HCT116 (cell line): Measurements from ENCODE around the gene ZC3H7A. TPM values are rescaled to one million over a fixed set of nuclear protein-coding genes. Genes with fewer than 3 reads are reported as not detected.

Experiments
- ATAC-seq: fragments of 200-7000 bp; cut with Tn5 transposase; 2 replicates; pipeline ENCODE4 v1.9.1; 2020; ENCODE audit warnings: mild to moderate bottlenecking, moderate library complexity
- BruUV-seq: library from RNA; stranded (reverse); fragments of 400-500 nt; replicated peaks from 2 replicates; lab custom pipeline; 2021; lab: Mats Ljungman, UMichigan
- CTCF ChIA-PET: fragments of 300-600 bp; sonication (Branson Sonifier 250); formaldehyde crosslinking; loops from one replicate; lab custom pipeline; 2021; ENCODE audit warnings: antibody characterized with exemption; lab: Charles Lee
- POLR2A ChIA-PET: fragments of 300-600, 350-600 bp; sonication (Branson Sonifier 250); formaldehyde crosslinking; loops from one replicate; lab custom pipeline; 2021; ENCODE audit warnings: antibody characterized with exemption; lab: Charles Lee
- RAD21 ChIA-PET, 2 experiments: fragments of 300-600 bp; sonication (Branson Sonifier 250); formaldehyde crosslinking; loops; one replicate each; lab custom pipeline; 2023; ENCODE audit warnings: low total read pairs in 2 of 2; ENCODE audit not compliant: uncharacterized antibody in 2 of 2, unreplicated experiment in 2 of 2, low non-redundant PET in 1 of 2; lab: Charles Lee
- DNase-seq: peaks from one replicate; pipeline ENCODE4 v3.0.0-alpha.2; 2010; ENCODE audit warnings: low read depth, low spot score
- H2AFZ ChIP-seq: fragments of 200-600 bp; shearing (Covaris generic), sonication (generic); 2 replicates; pipeline ENCODE4 v1.6.1; 2017; ENCODE audit warnings: low read depth, mixed run types, mixed read lengths, antibody characterized with exemption, low read length; ENCODE audit not compliant: poor library complexity, severe bottlenecking
- H3K27ac ChIP-seq: 2 replicates; pipeline ENCODE4 v1.5.1; 2012; ENCODE audit warnings: low read depth, low read length
- H3K27me3 ChIP-seq: fragments of 200-600 bp; sonication (generic); 2 replicates; pipeline ENCODE4 v1.6.1; 2016; ENCODE audit warnings: mixed run types, low read length, mixed read lengths; ENCODE audit not compliant: insufficient read depth
- H3K36me3 ChIP-seq, 2 experiments: fragments of 200-500 bp in 1 of 2; fragments of 200-600 bp in 1 of 2; sonication (Bioruptor generic) in 1 of 2; sonication (generic) in 1 of 2; 2 replicates each; pipeline versions ENCODE4 v1.5.1 to v1.6.1; 2014 to 2016; ENCODE audit warnings: low read length in 2 of 2, inconsistent platforms in 1 of 2, mixed read lengths in 1 of 2, mixed run types in 1 of 2; ENCODE audit not compliant: insufficient read depth in 2 of 2, control insufficient read depth in 1 of 2
- H3K4me1 ChIP-seq, 2 experiments: fragments of 200-600 bp in 1 of 2; sonication (generic) in 1 of 2; 2 replicates each; pipeline versions ENCODE4 v1.5.1 to v1.6.1; 2012 to 2017; ENCODE audit warnings: low read length in 2 of 2, inconsistent platforms in 1 of 2, mild to moderate bottlenecking in 1 of 2, mixed read lengths in 1 of 2, mixed run types in 1 of 2, moderate library complexity in 1 of 2; ENCODE audit not compliant: insufficient read depth in 2 of 2, control insufficient read depth in 1 of 2
- H3K4me2 ChIP-seq: fragments of 200-600 bp; sonication (generic); 2 replicates; pipeline ENCODE4 v1.6.1; 2017; ENCODE audit warnings: mixed run types, low read length, mixed read lengths
- H3K4me3 ChIP-seq, 2 experiments: fragments of 200-600 bp in 1 of 2; sonication (generic) in 1 of 2; replicated peaks in 1 of 2; 2 replicates each; pipeline ENCODE4 v1.5.1; 2011 to 2016; ENCODE audit warnings: low read length in 2 of 2, control low read depth in 1 of 2, low read depth in 1 of 2, mild to moderate bottlenecking in 1 of 2, mixed read lengths in 1 of 2, mixed run types in 1 of 2
- H3K79me2 ChIP-seq: fragments of 200-600 bp; sonication (generic); 2 replicates; pipeline ENCODE4 v1.6.1; 2017; ENCODE audit warnings: mild to moderate bottlenecking, mixed run types, low read length, moderate library complexity, mixed read lengths; ENCODE audit not compliant: insufficient read depth
- H3K9ac ChIP-seq: fragments of 200-600 bp; sonication (generic); 2 replicates; pipeline ENCODE4 v1.6.1; 2016; ENCODE audit warnings: low read length, mixed read lengths
- H3K9me2 ChIP-seq: fragments of 200-600 bp; sonication (generic), shearing (Covaris generic); 2 replicates; pipeline ENCODE4 v1.6.1; 2017; ENCODE audit warnings: mixed run types, mild to moderate bottlenecking, moderate library complexity; ENCODE audit not compliant: insufficient read depth
- H3K9me3 ChIP-seq, 2 experiments: fragments of 200-500 bp in 1 of 2; fragments of 200-600 bp in 1 of 2; sonication (Bioruptor generic) in 1 of 2; sonication (generic) in 1 of 2; 2 replicates each; pipeline ENCODE4 v1.6.1; 2014 to 2017; ENCODE audit warnings: low read length in 2 of 2, mixed read lengths in 2 of 2, inconsistent platforms in 1 of 2, low read depth in 1 of 2, mild to moderate bottlenecking in 1 of 2, mixed run types in 1 of 2, moderate library complexity in 1 of 2; ENCODE audit not compliant: control insufficient read depth in 1 of 2, insufficient read depth in 1 of 2
- H4K20me1 ChIP-seq: fragments of 200-600 bp; sonication (generic), shearing (Covaris generic); 2 replicates; pipeline ENCODE4 v1.6.1; 2017; ENCODE audit warnings: mixed run types, mild to moderate bottlenecking, moderate library complexity; ENCODE audit not compliant: insufficient read depth
- CBX3 ChIP-seq: IDR thresholded peaks from 2 replicates; pipeline ENCODE4 v1.6.1; 2012; ENCODE audit warnings: low read depth
- CEBPB ChIP-seq: IDR thresholded peaks from 2 replicates; pipeline ENCODE4 v1.6.1; 2012; ENCODE audit warnings: low read depth
- ELF1 ChIP-seq: IDR thresholded peaks from 2 replicates; pipeline ENCODE4 v1.6.1; 2012; ENCODE audit warnings: low read depth, borderline replicate concordance
- EZH2 ChIP-seq: fragments of 200-600 bp; sonication (generic); IDR thresholded peaks from 2 replicates; pipeline ENCODE4 v1.6.1; 2017; ENCODE audit warnings: antibody characterized with exemption, mixed run types
- EZH2phosphoT487 ChIP-seq: fragments of 200-600 bp; IDR thresholded peaks from 2 replicates; pipeline ENCODE4 v1.6.1; 2018; ENCODE audit warnings: antibody characterized with exemption, borderline replicate concordance
- FOSL1 ChIP-seq: IDR thresholded peaks from 2 replicates; pipeline ENCODE4 v1.6.1; 2012; ENCODE audit warnings: low read depth
- POLR2A ChIP-seq: IDR thresholded peaks from 2 replicates; pipeline ENCODE4 v1.7.0; 2011; ENCODE audit warnings: borderline replicate concordance; ENCODE audit not compliant: insufficient read depth, insufficient read length; ENCODE audit errors: extremely low read depth
- POLR2AphosphoS5 ChIP-seq: IDR thresholded peaks from 2 replicates; pipeline ENCODE4 v1.6.1; 2011; ENCODE audit warnings: mild to moderate bottlenecking, low read depth, low read length, moderate library complexity
- RAD21 ChIP-seq: IDR thresholded peaks from 2 replicates; pipeline ENCODE4 v1.6.1; 2012; ENCODE audit warnings: low read depth, mild to moderate bottlenecking
- SIN3A ChIP-seq: IDR thresholded peaks from 2 replicates; pipeline ENCODE4 v1.6.1; 2012; ENCODE audit warnings: low read depth
- SP1 ChIP-seq: IDR thresholded peaks from 2 replicates; pipeline ENCODE4 v1.6.1; 2012; ENCODE audit warnings: low read depth
- SRF ChIP-seq: IDR thresholded peaks from 2 replicates; pipeline ENCODE4 v1.6.1; 2012; ENCODE audit warnings: low read depth
- TCF7L2 ChIP-seq: IDR thresholded peaks from 2 replicates; pipeline ENCODE4 v1.7.0; 2011; ENCODE audit warnings: borderline replicate concordance, inconsistent platforms; ENCODE audit not compliant: insufficient read depth, insufficient read length; ENCODE audit errors: extremely low read depth
- ZNF274 ChIP-seq: fragments of 200-500 bp; sonication (Bioruptor generic); IDR thresholded peaks from 2 replicates; pipeline ENCODE4 v1.6.1; 2014; ENCODE audit warnings: mild to moderate bottlenecking, low read depth, low read length, inconsistent platforms
- intact Hi-C: fragments of 100-400 bp; cut with micrococcal nuclease; formaldehyde crosslinking; loops from 2 replicates; pipeline ENCODE4 v1.10.0; 2022
- total RNA-seq: library from RNA; stranded (reverse); gene quantifications from one replicate; pipeline ENCODE4 v1.2.1, GENCODE V29; 2021; ENCODE audit not compliant: unreplicated experiment
- TF ChIP-seq, protein P1 (sequence below), 3 experiments: fragments of 200-600 bp in 1 of 3; sonication (generic) in 1 of 3; IDR thresholded peaks in 2 of 3; conservative IDR thresholded peaks in 1 of 3; 2 replicates each; pipeline ENCODE4 v1.5.1; 2012 to 2017; ENCODE audit warnings: low read depth in 2 of 3, low read length in 2 of 3, antibody characterized with exemption in 1 of 3, borderline replicate concordance in 1 of 3, control low read depth in 1 of 3, mild to moderate bottlenecking in 1 of 3, mixed read lengths in 1 of 3, mixed run types in 1 of 3, moderate library complexity in 1 of 3; ENCODE audit not compliant: insufficient read depth in 1 of 3
- TF ChIP-seq, protein P2 (sequence below): IDR thresholded peaks from 2 replicates; pipeline ENCODE4 v1.6.1; 2012

ZC3H7A gene
- total RNA-seq, 1 experiment from 2014 or later: 33.4 TPM

DNA sequence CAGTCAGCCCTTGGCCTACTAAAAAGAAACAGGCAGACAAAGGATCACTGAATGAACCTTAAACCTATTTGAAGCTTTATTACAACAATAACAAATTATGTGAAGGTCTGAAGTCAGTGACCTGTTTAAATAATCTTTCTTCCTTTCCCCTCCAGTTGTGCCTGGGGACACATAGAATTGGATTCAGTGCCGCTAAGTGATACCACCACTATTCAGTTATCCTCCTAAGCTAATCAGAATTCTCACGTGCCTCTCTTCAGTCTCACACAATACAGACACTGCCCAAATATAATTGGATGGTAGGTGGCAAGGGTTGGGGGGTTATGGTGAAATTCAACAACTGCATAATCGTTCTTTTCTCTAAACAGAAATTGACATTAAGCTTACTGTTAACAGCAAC, 65.8 kb downstream of the ZC3H7A start:
- Histone ChIP-seq H3K79me2 (peaks cover 41% of the 10 kb centered on the region), H3K27me3 (no peaks in the 10 kb centered on the region), H3K36me3 (peaks cover 42 to 43% of the 10 kb centered on the region in 2 experiments; a peak in 3 of 4 replicates), H3K4me1 (no peaks in the 10 kb centered on the region), H3K9me3 (no peaks in the 10 kb centered on the region), H3K4me3 (no peak overlapping the region), H3K27ac (no peak overlapping the region), H2AFZ (no peak overlapping the region), H3K9ac (no peak overlapping the region), H3K4me2 (no peak overlapping the region), H3K9me2 (no peaks in the 10 kb centered on the region), H4K20me1 (no peaks in the 10 kb centered on the region)
- DNase-seq (no peak), ATAC-seq (no peak)
- ChIA-PET CTCF (no interaction called here), POLR2A (no interaction called here), RAD21 (no interaction called here)
- no TSS peak for BruUV-seq
- intact Hi-C loops: no loop called here
- TF ChIP-seq CBX3 (no peak), POLR2A (no peak)

DNA sequence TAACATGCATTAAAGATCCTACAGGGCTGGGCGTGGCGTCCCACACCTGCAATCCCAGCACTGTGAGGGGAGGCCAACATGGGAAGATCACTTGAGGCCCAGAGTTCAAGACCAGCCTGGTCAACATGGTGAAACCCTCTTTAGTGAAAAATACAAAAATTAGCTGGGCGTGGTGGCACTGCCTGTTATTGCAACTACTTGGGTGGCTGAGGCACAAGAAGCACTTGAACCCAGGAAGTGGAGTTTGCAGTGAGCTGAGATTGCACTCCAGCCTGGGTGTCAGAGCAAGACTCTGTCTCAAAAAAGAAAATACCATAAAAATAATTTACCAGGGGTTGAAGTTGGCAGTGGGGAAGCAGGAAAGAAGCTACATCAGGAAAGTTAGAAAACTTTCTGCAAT, 67.3 kb downstream of the ZC3H7A start:
- ATAC-seq (no peak), DNase-seq (no peak)
- ChIA-PET POLR2A (no interaction called here), CTCF (no interaction called here), RAD21 (no interaction called here)
- intact Hi-C loops: no loop called here
- peaks cover 34% of the 10 kb centered on the region for H3K79me2 ChIP-seq
- peaks cover 39 to 42% of the 10 kb centered on the region in 2 experiments; a peak in 3 of 4 replicates for H3K36me3 ChIP-seq
- H3K4me1 ChIP-seq: no peaks in the 10 kb centered on the region
- no peaks in the 10 kb centered on the region for H3K9me2 ChIP-seq
- no peak overlapping the region for H3K9ac ChIP-seq
- BruUV-seq: no TSS peak
- no peak overlapping the region for H3K27ac ChIP-seq
- no peak overlapping the region for H2AFZ ChIP-seq
- no peaks in the 10 kb centered on the region for H3K27me3 ChIP-seq
- H3K4me3 ChIP-seq: no peak overlapping the region
- H3K4me2 ChIP-seq: no peak overlapping the region
- no peaks in the 10 kb centered on the region for H4K20me1 ChIP-seq
- H3K9me3 ChIP-seq: no peaks in the 10 kb centered on the region
- no peak for TF ChIP-seq RAD21
- TF ChIP-seq, protein P1, sequence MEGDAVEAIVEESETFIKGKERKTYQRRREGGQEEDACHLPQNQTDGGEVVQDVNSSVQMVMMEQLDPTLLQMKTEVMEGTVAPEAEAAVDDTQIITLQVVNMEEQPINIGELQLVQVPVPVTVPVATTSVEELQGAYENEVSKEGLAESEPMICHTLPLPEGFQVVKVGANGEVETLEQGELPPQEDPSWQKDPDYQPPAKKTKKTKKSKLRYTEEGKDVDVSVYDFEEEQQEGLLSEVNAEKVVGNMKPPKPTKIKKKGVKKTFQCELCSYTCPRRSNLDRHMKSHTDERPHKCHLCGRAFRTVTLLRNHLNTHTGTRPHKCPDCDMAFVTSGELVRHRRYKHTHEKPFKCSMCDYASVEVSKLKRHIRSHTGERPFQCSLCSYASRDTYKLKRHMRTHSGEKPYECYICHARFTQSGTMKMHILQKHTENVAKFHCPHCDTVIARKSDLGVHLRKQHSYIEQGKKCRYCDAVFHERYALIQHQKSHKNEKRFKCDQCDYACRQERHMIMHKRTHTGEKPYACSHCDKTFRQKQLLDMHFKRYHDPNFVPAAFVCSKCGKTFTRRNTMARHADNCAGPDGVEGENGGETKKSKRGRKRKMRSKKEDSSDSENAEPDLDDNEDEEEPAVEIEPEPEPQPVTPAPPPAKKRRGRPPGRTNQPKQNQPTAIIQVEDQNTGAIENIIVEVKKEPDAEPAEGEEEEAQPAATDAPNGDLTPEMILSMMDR (IDR thresholded peaks at IDR 0.05 in 2 of 3, conservative IDR thresholded peaks at IDR 0.05 in 1 of 3; ENCODE audit: borderline replicate concordance in 1 of 3, insufficient read depth in 1 of 3, low read depth in 2 of 3, low read length in 2 of 3): no peak
- no peak for TF ChIP-seq CEBPB
- TF ChIP-seq ELF1: no peak
- TF ChIP-seq SP1: no peak
- no peak for TF ChIP-seq SRF
- no peak for TF ChIP-seq POLR2A
- TF ChIP-seq SIN3A: no peak
- no peak for TF ChIP-seq EZH2
- no peak for TF ChIP-seq POLR2AphosphoS5
- TF ChIP-seq ZNF274: no peak
- TF ChIP-seq TCF7L2: no peak
- no peak for TF ChIP-seq FOSL1
- TF ChIP-seq, protein P2, sequence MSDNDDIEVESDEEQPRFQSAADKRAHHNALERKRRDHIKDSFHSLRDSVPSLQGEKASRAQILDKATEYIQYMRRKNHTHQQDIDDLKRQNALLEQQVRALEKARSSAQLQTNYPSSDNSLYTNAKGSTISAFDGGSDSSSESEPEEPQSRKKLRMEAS: no peak
- TF ChIP-seq EZH2phosphoT487: no peak
